HG02852 (cell line): Measurements from ENCODE around the gene TPD52L2.

Source experiments
- ATAC-seq: cut with Tn5 transposase; IDR thresholded peaks from one replicate; pipeline ENCODE4 v1.9.1; 2021; ENCODE audit warnings: mild to moderate bottlenecking, moderate library complexity; ENCODE audit not compliant: unreplicated experiment

The TPD52L2 gene

DNA sequence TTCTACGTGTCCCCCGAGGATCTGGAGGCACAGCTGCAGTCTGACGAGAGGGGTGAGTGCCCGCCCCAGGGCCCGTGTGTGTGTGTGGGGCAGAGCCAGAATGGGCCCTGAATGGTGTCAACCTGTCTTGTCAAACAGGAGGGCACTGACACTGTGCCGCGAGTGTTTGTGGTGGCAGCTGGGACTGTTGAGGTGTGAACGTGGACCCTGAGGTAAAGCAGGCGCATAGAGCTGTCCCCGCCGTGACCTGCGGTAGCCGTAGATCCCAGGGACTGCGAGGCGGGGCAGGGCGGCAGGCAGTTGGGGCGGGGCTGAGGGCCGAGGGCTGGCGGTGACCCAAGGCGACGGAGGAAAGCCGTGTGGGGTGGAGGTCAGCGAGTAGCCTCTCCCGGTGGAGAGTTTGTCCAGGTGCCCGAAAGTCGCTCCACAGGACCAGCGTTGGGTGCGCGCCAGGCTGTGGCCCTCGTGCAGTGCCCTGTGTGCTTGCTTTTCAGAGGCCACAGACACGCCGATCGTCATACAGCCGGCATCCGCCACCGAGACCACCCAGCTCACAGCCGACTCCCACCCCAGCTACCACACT is 66.0 kb downstream of the TPD52L2 start:
- no peak for ATAC-seq

DNA sequence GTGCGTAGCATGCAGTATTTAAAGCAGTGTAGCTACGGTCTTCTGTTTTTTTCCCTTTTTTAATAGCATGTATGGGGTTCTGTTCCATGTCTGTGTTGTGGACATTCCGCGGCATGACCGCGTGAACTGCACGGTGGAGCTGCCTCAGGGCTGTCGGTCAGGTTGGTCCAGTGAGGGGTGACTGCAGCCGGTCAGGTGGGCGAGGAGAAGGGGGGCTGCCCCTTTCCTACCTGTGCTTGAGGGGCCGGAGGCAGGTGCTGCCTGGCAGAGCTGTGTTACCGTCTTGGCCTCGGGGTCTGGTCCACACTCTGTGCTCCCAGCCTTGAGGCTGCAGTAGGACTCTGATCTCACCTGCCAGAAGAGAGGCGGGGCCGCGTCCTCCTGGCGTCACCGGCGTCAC is 66.7 kb downstream of the TPD52L2 start:
- no peak for ATAC-seq

DNA sequence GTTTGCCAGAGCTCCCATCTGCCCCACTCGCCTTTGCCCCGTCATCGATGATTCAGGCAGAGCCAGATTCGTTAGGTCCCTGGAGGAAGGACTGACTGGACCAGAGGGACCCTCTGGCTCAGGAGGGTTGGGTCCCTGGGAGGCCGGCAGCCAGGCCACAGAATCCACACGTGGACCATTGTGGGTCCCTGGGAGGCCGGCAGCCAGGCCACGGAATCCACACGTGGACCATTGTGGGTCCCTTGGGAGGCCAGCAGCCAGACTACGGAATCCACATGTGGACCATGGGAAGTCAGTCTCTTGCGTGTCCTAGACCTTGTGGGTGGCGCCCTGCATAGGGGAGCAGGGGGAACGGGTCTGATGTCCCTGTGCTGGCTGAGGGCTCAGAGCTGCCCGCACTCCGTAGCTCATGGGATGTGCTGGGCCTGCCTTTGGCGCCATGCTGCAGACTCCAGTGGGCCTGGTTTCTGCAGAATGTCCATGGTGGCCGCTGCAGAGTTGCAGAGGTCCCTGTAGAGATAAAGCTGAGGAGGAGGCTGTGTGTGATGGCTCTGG is 67.6 kb downstream of the TPD52L2 start:
- ATAC-seq: no peak

DNA sequence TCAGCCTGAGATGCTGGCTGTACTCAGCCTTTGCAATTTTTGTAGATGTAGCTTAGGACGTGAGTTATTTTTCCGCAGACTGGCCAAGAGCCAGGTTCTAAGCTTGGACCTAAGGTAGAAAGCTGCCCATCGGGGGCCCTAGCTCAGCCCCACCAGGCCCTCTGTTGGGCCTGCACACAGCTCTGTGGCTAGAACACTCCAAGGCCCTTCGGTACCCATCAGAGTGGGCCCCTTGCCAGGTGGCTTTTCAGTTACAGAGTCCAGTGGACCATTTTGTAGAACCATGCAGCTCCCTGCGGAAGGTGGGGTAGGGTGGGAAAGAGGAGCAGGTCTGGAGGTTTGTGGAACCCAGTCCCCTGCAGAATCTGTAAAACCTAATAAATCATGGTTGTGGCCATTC is 68.6 kb downstream of the TPD52L2 start:
- no peak for ATAC-seq

DNA sequence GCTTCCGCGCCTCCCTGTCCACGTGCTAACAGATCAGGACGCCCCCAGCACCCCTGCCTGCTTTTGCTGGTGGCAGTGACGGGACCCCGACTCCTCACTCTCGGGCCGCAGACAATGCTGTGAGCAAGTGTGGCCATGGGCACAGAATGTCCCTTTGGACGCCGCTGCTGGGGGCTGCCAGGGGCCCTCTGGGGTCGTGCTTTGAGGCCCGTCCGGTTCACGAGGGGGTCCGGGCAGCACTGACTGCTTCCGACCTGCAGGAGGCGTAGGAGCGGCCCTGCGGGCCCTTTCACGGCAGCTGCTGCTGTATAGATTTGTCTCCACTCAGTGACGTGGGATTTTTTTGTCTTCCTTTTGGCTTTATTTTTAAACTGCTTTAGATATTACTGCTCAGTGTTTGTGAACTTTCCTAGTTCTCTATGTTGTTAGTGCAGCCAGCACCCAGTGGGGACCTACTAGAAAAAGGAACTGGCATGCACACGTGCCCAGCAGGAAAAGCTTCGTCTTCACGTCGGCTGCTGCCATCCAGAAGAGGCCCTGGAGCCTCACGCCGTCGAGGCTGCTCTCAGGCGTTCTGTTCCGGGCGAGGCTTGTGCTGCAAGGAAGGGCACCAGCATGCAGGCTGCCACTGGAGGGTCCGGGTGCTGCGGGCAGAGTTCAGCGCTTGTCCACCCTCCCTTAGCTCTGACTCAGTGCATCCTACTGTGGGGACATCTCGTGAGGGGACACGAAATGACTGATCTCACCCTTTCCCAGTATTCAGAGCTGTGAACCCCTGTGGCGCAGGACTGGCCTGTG is 69.4 kb downstream of the TPD52L2 start:
- ATAC-seq: no peak

DNA sequence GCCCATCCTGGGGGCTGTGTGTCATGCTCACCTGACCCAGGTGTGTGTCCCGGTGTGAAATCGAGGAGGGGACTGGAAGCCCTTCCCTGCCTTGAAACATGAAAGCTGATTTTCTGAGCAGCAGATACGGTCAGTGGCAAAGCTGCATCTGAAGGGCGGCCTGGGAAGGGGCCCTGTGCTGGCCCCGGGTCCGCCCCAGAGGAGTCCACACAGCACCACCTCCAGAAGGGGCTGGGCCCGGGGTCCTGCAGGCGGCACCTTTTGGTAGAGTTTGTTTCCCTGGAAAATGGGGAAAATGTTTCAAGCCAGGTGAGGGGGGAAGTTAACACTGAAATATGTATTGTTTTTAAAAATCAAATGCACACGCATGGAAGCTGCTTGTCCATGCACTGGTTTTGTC is 70.4 kb downstream of the TPD52L2 start:
- no peak for ATAC-seq

DNA sequence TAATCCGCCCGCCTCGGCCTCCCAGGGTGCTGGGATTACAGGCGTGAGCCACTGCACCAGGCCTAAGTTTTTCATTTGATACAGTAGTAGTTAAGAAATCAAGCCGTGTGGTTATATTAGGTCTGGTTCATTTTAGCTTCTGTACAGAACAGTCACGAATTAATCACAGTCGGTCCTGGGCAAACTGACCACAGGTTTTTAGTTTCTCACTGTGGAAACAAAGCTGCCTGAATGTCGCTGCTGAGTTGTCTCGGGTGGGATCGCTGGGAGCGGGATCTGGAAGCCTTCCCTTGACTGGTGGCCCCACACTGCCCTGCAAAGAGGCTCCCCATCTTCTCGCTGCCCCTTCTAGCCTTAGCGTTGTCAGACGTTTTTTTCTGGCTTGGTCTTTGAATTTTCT is 72.5 kb downstream of the TPD52L2 start:
- ATAC-seq: no peak

DNA sequence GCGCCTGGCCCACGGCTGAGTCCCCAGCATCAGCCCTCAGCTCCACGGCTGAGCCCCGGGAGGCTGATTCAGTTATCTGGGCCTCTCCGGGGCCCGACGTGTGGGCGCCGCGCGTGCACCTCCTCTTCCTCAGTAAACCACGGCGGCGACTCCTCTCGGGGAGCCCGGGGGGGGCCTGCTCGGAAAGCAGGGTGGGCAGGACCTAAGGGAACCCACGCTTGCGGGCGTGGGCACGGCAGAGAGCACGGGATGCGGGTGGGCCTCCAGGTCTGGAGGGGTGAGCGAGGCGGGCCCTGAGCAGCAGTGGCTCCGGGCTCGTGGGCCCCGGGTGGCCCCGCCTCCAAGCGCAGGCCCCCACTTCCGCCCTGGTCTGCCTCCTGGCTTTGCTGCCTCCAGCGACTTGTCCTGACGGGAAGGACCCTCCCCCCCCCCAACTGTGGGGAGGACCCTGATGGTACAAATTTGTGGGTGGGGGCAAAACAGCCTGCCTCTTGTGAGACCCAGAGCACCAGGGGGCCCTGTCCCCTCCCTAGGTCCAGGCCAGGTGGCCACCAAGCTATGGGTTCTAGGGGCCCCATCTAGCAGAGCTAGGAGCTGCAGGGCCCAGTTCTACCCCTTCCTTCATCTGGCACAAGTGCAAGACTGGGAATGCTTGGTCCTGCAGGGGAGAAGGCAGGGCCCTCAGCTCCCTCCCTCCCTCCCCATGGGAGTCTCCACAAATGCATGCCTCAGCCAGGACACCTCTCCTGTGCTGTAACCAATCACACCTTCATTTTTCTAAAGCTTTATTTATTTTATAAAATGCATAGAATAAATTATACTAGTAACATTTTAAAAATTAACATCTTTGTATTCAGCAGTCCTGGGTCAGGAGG is 74.2 kb downstream of the TPD52L2 start:
- no peak for ATAC-seq

DNA sequence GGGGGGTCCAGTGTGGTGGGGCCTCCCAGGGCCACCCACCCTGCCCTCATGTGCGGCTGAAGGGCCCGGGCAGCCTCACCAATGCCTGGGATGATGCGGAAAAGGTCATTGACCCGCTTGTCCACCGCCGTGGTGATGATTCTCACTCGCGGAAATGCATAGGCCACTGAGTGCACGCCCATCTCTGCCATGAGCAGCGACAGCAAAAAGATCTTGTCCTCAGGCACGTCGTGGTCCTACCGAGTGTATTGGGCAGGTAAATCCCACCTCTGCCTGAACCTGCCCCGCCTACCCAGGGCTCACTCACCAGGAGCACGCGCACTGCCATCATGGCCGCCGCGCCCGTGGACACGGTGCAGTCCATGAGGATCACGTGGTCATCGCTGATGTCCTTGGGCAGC is 75.0 kb downstream of the TPD52L2 start:
- no peak for ATAC-seq

DNA sequence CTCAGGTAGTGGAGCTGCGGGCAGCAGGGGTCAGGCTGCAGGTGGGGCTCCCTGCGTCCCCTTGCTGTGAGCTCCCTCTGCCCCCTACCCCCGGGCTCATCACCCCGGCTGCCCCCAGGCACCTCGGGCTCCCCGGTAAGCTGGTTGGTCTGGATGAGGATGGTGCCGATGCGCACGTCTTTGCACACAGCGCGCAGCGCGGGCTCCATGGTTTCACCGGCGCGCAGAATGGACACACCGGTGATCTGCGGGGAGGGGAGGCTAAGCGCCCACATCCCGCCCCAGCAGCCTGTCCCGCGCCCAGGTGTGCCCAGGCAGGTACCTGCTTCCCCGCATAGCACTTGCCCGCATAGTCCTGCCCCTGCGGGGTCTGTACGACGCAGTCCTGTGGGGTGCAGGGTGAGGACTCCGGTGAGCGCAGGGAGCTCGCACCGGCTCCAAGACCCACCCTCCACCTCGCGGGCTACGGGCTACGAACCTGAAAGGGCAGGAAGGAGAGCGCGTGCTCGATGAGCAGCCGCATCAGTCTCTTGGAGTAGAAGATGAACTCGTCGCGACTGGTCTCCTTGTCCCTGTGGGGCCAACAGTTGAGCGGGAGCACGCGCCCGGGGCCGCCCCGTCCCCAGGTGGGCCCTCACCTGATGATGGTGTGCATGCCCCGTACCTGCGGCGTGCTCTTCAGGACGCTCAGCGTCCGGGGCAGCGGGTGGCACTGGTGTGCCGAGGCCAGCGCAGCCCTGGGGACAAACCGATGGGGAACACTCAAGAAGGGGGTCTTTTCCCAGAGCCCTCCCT is 75.6 kb downstream of the TPD52L2 start:
- no peak for ATAC-seq
